HepG2 (cell line): Measurements from ENCODE around the gene PCBD2. TPM values are rescaled to one million over a fixed set of nuclear protein-coding genes. Genes with fewer than 3 reads are reported as not detected.

Experiments
- ATAC-seq: fragments of 200-7000 bp; cut with Tn5 transposase; 3 replicates; pipeline ENCODE4 v1.9.1; 2020; ENCODE audit warnings: mild to moderate bottlenecking, moderate library complexity
- BruUV-seq: library from RNA; stranded (reverse); fragments of 400-500 nt; replicated peaks from 2 replicates; lab custom pipeline; 2021; lab: Mats Ljungman, UMichigan
- CTCF ChIA-PET: fragments of 300-600 bp; formaldehyde crosslinking; extraction: SDS; loops from one replicate; lab custom pipeline; 2021; ENCODE audit warnings: low total read pairs, inconsistent platforms, low intra/inter-chr PET ratio; lab: Yijun Ruan, JAX
- POLR2A ChIA-PET: fragments of 350-600 bp; sonication (Branson Sonifier 250); formaldehyde crosslinking; loops from one replicate; lab custom pipeline; 2020; ENCODE audit warnings: antibody characterized with exemption, inconsistent platforms; lab: Yijun Ruan, JAX
- DNase-seq: peaks from one replicate; pipeline ENCODE4 v3.0.0-alpha.2; 2015; ENCODE audit warnings: low spot score
- FAIRE-seq: peaks from 3 replicates; lab custom pipeline; 2011; peaks lifted over from hg19 to GRCh38; lab: Jason Lieb, UNC
- H2AFZ ChIP-seq: one replicate; pipeline ENCODE4 v1.6.1; 2011; ENCODE audit warnings: low read length, inconsistent platforms
- H3K27ac ChIP-seq: fragments of 300-600 bp; 3 replicates; pipeline ENCODE4 v1.8.0; 2011; ENCODE audit warnings: mixed run types, mild to moderate bottlenecking, mixed read lengths, low read length, inconsistent platforms; ENCODE audit not compliant: insufficient read depth; ENCODE audit errors: extremely low read length
- H3K27me3 ChIP-seq, 2 experiments: fragments of 200-600 bp in 1 of 2; 2 replicates in 1 of 2; 3 replicates in 1 of 2; pipeline versions ENCODE4 v1.6.0 to v1.8.0; 2011; ENCODE audit warnings: low read length in 2 of 2, mild to moderate bottlenecking in 2 of 2, moderate library complexity in 2 of 2, inconsistent platforms in 1 of 2; ENCODE audit not compliant: insufficient read depth in 2 of 2, control insufficient read depth in 1 of 2
- H3K36me3 ChIP-seq, 2 experiments: fragments of 200-600 bp in 1 of 2; replicated peaks in 1 of 2; 2 replicates in 1 of 2; 3 replicates in 1 of 2; pipeline versions ENCODE4 v1.5.1 to v1.8.0; 2011; ENCODE audit warnings: low read length in 2 of 2, inconsistent platforms in 1 of 2; ENCODE audit not compliant: insufficient read depth in 2 of 2, control insufficient read depth in 1 of 2
- H3K4me1 ChIP-seq: 2 replicates; pipeline ENCODE4 v1.5.1; 2012; ENCODE audit warnings: low read length, inconsistent platforms; ENCODE audit not compliant: insufficient read depth
- H3K4me2 ChIP-seq: 2 replicates; pipeline ENCODE4 v1.6.0; 2011; ENCODE audit warnings: low read depth, low read length, inconsistent platforms
- H3K4me3 ChIP-seq, 3 experiments: fragments of 200-600 bp in 1 of 3; sonication (generic), shearing (Covaris generic) in 1 of 3; replicated peaks in 1 of 3; 2 replicates each; pipeline ENCODE4 v1.5.1; 2011 to 2016; ENCODE audit warnings: low read length in 3 of 3, inconsistent platforms in 2 of 3, low read depth in 2 of 3, mild to moderate bottlenecking in 2 of 3, control low read depth in 1 of 3, mixed read lengths in 1 of 3; ENCODE audit not compliant: insufficient read depth in 1 of 3
- H3K79me2 ChIP-seq: one replicate; pipeline ENCODE4 v1.6.1; 2011; ENCODE audit warnings: low read length, inconsistent platforms; ENCODE audit not compliant: insufficient read depth
- H3K9ac ChIP-seq: 2 replicates; pipeline ENCODE4 v1.6.0; 2011; ENCODE audit warnings: mild to moderate bottlenecking, low read depth, low read length, inconsistent platforms; ENCODE audit not compliant: insufficient read depth
- H3K9me3 ChIP-seq: 2 replicates; pipeline ENCODE4 v1.5.1; 2012; ENCODE audit warnings: mild to moderate bottlenecking, low read length
- H4K20me1 ChIP-seq: 2 replicates; pipeline ENCODE4 v1.6.0; 2011; ENCODE audit warnings: inconsistent platforms, mild to moderate bottlenecking, low read length, moderate library complexity; ENCODE audit not compliant: insufficient read depth
- AFF4 ChIP-seq: sonication (generic); formaldehyde crosslinking; IDR thresholded peaks from 2 replicates; pipeline ENCODE4 v1.4.0; 2020; ENCODE audit warnings: missing genetic modification reagents
- TEAD3 ChIP-seq: optimal IDR thresholded peaks from 2 replicates; pipeline ENCODE3; 2016; ENCODE audit warnings: borderline replicate concordance
- ZEB1 ChIP-seq: IDR thresholded peaks from 2 replicates; pipeline ENCODE4 v1.6.1; 2012; ENCODE audit warnings: mild to moderate bottlenecking, low read depth, inconsistent platforms; ENCODE audit not compliant: insufficient replicate concordance
- ZNF121 ChIP-seq: sonication (generic); formaldehyde crosslinking; IDR thresholded peaks from 2 replicates; pipeline ENCODE4 v1.5.0; 2020; ENCODE audit warnings: mild to moderate bottlenecking, missing genetic modification reagents
- ZNF816 ChIP-seq: sonication (generic); formaldehyde crosslinking; IDR thresholded peaks from 2 replicates; pipeline ENCODE4 v1.8.0; 2022; ENCODE audit warnings: missing genetic modification reagents, mild to moderate bottlenecking, borderline replicate concordance
- WGBS: methylation state at CpG from one replicate; pipeline ENCODE4 v1.1.6; 2017; ENCODE audit warnings: low lambda C conversion rate; 5-methylcytosine and 5-hydroxymethylcytosine counted together
- in situ Hi-C: cut with HindIII; loops from 2 replicates; pipeline ENCODE4 v1.10.0; 2017; ENCODE audit warnings: low pct_unique_long_range_greater_than_20kb; ENCODE audit not compliant: extremely low pct_ligation_motif_present
- intact Hi-C: fragments of 100-400 bp; cut with micrococcal nuclease; formaldehyde crosslinking; loops from one replicate; pipeline ENCODE4 v1.10.0; 2022; ENCODE audit not compliant: unreplicated experiment
- polyA plus RNA-seq, 8 experiments: library from polyadenylated mRNA; depleted of rRNA in 3 of 8; stranded (reverse) in 7 of 8; unstranded in 1 of 8; fragments of >200 nt; fragmentation: Illumina TruSeq in 4 of 8; extraction: Trizol in 4 of 8; gene quantifications; 2 replicates each; pipeline versions ENCODE4 v1.2.1 to v1.2.3, GENCODE V29; 2011 to 2016; ENCODE audit warnings: low read depth in 4 of 8, missing spikeins in 1 of 8, mixed read lengths in 1 of 8; ENCODE audit not compliant: insufficient read depth in 1 of 8
- total RNA-seq, 5 experiments: library from RNA; depleted of rRNA; stranded (reverse); fragments of >200 nt; fragmentation: Illumina TruSeq; extraction: Trizol; gene quantifications; 2 replicates each; pipeline ENCODE4 v1.2.3, GENCODE V29; 2016; ENCODE audit warnings: low read depth in 1 of 5
- TF ChIP-seq, protein P1 (sequence below): sonication (generic); formaldehyde crosslinking; IDR thresholded peaks from 2 replicates; pipeline ENCODE4 v1.5.0; 2020; ENCODE audit warnings: mild to moderate bottlenecking, missing genetic modification reagents

The PCBD2 gene
- total and polyA plus RNA-seq, 2 of the 13 experiments (the other 11 are each of a cell fraction or from before 2014, with no cell fraction given), result 5.5 to 12.0 TPM

DNA sequence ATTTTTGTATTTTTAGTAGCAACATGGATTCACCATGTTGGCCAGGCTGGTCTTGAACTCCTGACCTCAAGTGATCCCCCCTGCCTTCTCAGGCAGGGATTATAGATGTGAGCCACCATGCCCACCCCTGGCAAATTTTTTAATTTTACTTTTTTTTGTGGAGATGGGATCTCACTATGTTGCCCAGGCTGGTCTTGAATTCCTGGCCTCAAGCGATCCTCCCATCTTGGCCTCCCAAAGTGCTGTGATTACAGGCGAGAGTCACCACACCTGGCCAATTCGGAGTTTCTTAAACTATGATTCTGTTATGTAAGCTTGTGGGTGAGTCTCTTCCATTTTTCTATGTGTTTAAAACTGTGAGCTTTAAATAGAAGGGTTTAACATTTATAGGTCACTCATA lies 27.6 kb downstream of the PCBD2 start:
- no peak overlapping the region for H3K9ac ChIP-seq
- no peak for DNase-seq
- no peak overlapping the region for H3K4me2 ChIP-seq
- ChIA-PET CTCF (no interaction called here), POLR2A (no interaction called here)
- intact Hi-C loops, result no loop called here
- no peak for FAIRE-seq
- ATAC-seq, result no peak
- 100% methylated on average over 3 of the region's 3 CpGs for WGBS
- H2AFZ ChIP-seq, result no peak overlapping the region
- H3K36me3 ChIP-seq, result peaks cover 4 to 26% of the 10 kb centered on the region in 2 experiments
- H3K4me3 ChIP-seq, result no peak overlapping the region
- BruUV-seq, result no TSS peak
- no peak overlapping the region for H3K27ac ChIP-seq
- H3K79me2 ChIP-seq, result no peaks in the 10 kb centered on the region
- no peaks in the 10 kb centered on the region for H3K9me3 ChIP-seq
- in situ Hi-C loops, result no loop called here
- no peaks in the 10 kb centered on the region; a peak in 1 of 5 replicates for H3K27me3 ChIP-seq
- TF ChIP-seq ZNF816 (CRISPR knock-in tag) (no peak), ZNF121 (0 out of 2 replicates have a peak, but pooled peaks have one; percentile 32)
- no peaks in the 10 kb centered on the region for H3K4me1 ChIP-seq
- no peaks in the 10 kb centered on the region for H4K20me1 ChIP-seq

DNA sequence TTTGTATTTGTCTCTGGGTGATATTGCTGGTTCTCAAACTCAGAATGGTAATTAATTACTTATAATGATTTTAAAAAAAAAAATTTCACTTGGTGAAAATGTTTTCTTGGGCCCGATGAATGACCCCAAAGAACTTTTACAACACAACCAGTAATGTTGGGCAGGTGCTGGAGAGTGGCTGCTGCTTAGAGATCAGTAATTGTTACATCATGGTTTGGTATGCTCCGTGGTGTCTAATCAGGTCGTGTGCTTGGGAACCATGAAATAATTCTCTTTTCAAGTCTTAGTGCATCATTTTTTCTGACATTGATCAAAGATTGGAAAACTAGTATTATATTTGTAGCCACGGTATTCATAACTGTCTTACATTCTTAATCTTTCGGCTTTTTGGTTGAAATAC lies 29.3 kb downstream of the PCBD2 start:
- WGBS, result 94% methylated on average over 5 of the region's 5 CpGs
- ChIA-PET CTCF (no interaction called here), POLR2A (no interaction called here)
- Histone ChIP-seq H4K20me1 (no peaks in the 10 kb centered on the region), H3K27ac (no peak overlapping the region), H2AFZ (no peak overlapping the region), H3K79me2 (no peaks in the 10 kb centered on the region), H3K9me3 (no peaks in the 10 kb centered on the region), H3K9ac (no peak overlapping the region), H3K36me3 (peaks cover 4 to 30% of the 10 kb centered on the region in 2 experiments), H3K4me1 (no peaks in the 10 kb centered on the region), H3K4me3 (no peak overlapping the region), H3K27me3 (no peaks in the 10 kb centered on the region; a peak in 1 of 5 replicates), H3K4me2 (no peak overlapping the region)
- no peak for ATAC-seq
- intact Hi-C loops (no loop called here), in situ Hi-C loops (no loop called here)
- TF ChIP-seq ZEB1, result no peak
- TF ChIP-seq, protein P1, sequence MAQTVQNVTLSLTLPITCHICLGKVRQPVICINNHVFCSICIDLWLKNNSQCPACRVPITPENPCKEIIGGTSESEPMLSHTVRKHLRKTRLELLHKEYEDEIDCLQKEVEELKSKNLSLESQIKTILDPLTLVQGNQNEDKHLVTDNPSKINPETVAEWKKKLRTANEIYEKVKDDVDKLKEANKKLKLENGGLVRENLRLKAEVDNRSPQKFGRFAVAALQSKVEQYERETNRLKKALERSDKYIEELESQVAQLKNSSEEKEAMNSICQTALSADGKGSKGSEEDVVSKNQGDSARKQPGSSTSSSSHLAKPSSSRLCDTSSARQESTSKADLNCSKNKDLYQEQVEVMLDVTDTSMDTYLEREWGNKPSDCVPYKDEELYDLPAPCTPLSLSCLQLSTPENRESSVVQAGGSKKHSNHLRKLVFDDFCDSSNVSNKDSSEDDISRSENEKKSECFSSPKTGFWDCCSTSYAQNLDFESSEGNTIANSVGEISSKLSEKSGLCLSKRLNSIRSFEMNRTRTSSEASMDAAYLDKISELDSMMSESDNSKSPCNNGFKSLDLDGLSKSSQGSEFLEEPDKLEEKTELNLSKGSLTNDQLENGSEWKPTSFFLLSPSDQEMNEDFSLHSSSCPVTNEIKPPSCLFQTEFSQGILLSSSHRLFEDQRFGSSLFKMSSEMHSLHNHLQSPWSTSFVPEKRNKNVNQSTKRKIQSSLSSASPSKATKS (CRISPR knock-in tag), result no peak
- TF ChIP-seq TEAD3 (CRISPR knock-in tag), result no peak
- TF ChIP-seq AFF4 (CRISPR knock-in tag), result no peak
- no peak for FAIRE-seq
- BruUV-seq, result no TSS peak
- no peak for DNase-seq
